Measurements from ENCODE around the gene CYBB. TPM values are rescaled to one million over a fixed set of nuclear protein-coding genes. Genes with fewer than 3 reads are reported as not detected.

Gene CYBB
- total RNA-seq, 6 experiments from 2014 or later: not detected

- DNase-seq: no peak
- Mint-ChIP-seq H3K4me1 (ENCODE audit: low read depth) (no peaks in the 10 kb centered on the region), H3K27me3 (ENCODE audit: insufficient read depth) (no peaks in the 10 kb centered on the region), H3K9me3 (no peaks in the 10 kb centered on the region), H3K27ac (no peak overlapping the region), H3K4me3 (no peak overlapping the region), H3K36me3 (ENCODE audit: low read depth) (no peaks in the 10 kb centered on the region)
- no peak for TF ChIP-seq CTCF (IDR thresholded peaks at IDR 0.05)
Observed at GRCh38 chrX:37776283-37776986, 3.4 kb upstream of the CYBB start.

GRCh38 chrX:37776987-37777325, 2.9 kb upstream of the CYBB start:
- Mint-ChIP-seq H3K27me3 (ENCODE audit: insufficient read depth) (no peaks in the 10 kb centered on the region), H3K4me1 (ENCODE audit: low read depth) (no peaks in the 10 kb centered on the region), H3K27ac (no peak overlapping the region), H3K4me3 (no peak overlapping the region), H3K9me3 (no peaks in the 10 kb centered on the region), H3K36me3 (ENCODE audit: low read depth) (no peaks in the 10 kb centered on the region)
- TF ChIP-seq CTCF (IDR thresholded peaks at IDR 0.05): no peak
- no peak for DNase-seq

- no peak for DNase-seq
- Mint-ChIP-seq H3K9me3 (no peaks in the 10 kb centered on the region), H3K4me3 (no peak overlapping the region), H3K27me3 (ENCODE audit: insufficient read depth) (no peaks in the 10 kb centered on the region; the same call in 1 of the 2 replicates), H3K4me1 (ENCODE audit: low read depth) (no peaks in the 10 kb centered on the region), H3K36me3 (ENCODE audit: low read depth) (no peaks in the 10 kb centered on the region), H3K27ac (no peak overlapping the region)
- TF ChIP-seq CTCF (IDR thresholded peaks at IDR 0.05): no peak
Observed at GRCh38 chrX:37781081-37781480, 1.2 kb downstream of the CYBB start.

- Mint-ChIP-seq H3K27me3 (ENCODE audit: insufficient read depth) (no peaks in the 10 kb centered on the region; the same call in 1 of the 2 replicates), H3K9me3 (no peaks in the 10 kb centered on the region), H3K27ac (no peak overlapping the region), H3K36me3 (ENCODE audit: low read depth) (no peaks in the 10 kb centered on the region), H3K4me3 (no peak overlapping the region), H3K4me1 (ENCODE audit: low read depth) (no peaks in the 10 kb centered on the region)
- DNase-seq: no peak
- TF ChIP-seq CTCF (IDR thresholded peaks at IDR 0.05): no peak
Observed at GRCh38 chrX:37781814-37782213, 2.0 kb downstream of the CYBB start.

- H3K36me3 Mint-ChIP-seq (ENCODE audit: low read depth): no peaks in the 10 kb centered on the region
- no peak overlapping the region for H3K27ac Mint-ChIP-seq
- H3K9me3 Mint-ChIP-seq: no peaks in the 10 kb centered on the region
- H3K27me3 Mint-ChIP-seq (ENCODE audit: insufficient read depth): no peaks in the 10 kb centered on the region; the same call in 1 of the 2 replicates
- no peaks in the 10 kb centered on the region for H3K4me1 Mint-ChIP-seq (ENCODE audit: low read depth)
- no peak for DNase-seq
- TF ChIP-seq CTCF (IDR thresholded peaks at IDR 0.05): no peak
- no peak overlapping the region for H3K4me3 Mint-ChIP-seq
Observed at GRCh38 chrX:37782359-37782758, 2.5 kb downstream of the CYBB start.

Measured in HFFc6 (cell line).